ENCODE measurements around the gene FBRS. TPM values are rescaled to one million over a fixed set of nuclear protein-coding genes. Genes with fewer than 3 reads are reported as not detected.

Gene FBRS
- total RNA-seq, 2 experiments from 2014 or later = 83.8 to 84.8 TPM

- peaks cover 49% of the 10 kb centered on the region for H3K36me3 Mint-ChIP-seq (ENCODE audit: low read depth)
- intact Hi-C loops (cut with micrococcal nuclease) = loop anchor here (1.0 to 5.0 kb wide), 21 partner anchors 9 to 852 kb away; partner anchors contain the start of genes ALDOA, ARMC5, CFAP119 and DCTPP1
- peak overlapping the region; percentile 99 for H3K4me3 Mint-ChIP-seq
- peak overlapping the region; percentile 100 for H3K27ac Mint-ChIP-seq
- no peaks in the 10 kb centered on the region for H3K9me3 Mint-ChIP-seq
- H3K4me1 Mint-ChIP-seq (ENCODE audit: low read depth) = peaks cover 48% of the 10 kb centered on the region
- DNase-seq = no peak
- no peaks in the 10 kb centered on the region for H3K27me3 Mint-ChIP-seq (ENCODE audit: low read depth)
- CTCF ChIA-PET = interaction anchor here (0.8 to 4.6 kb wide), 9 partner anchors 8 to 249 kb away, joined by 3 to 42 read pairs (median 4); partner anchors contain the start of gene PRR14
Observed at GRCh38 chr16:30658731-30659506, 688 bp downstream of the FBRS start.

- Mint-ChIP-seq H3K9me3 (no peaks in the 10 kb centered on the region), H3K27ac (peak overlapping the region; percentile 98), H3K4me3 (peak overlapping the region; percentile 86), H3K27me3 (ENCODE audit: low read depth) (no peaks in the 10 kb centered on the region), H3K36me3 (ENCODE audit: low read depth) (peaks cover 50% of the 10 kb centered on the region), H3K4me1 (ENCODE audit: low read depth) (peaks cover 48% of the 10 kb centered on the region)
- intact Hi-C loops (cut with micrococcal nuclease) = loop anchor here (2.0 to 5.0 kb wide), 8 partner anchors 89 to 852 kb away; partner anchors contain the start of genes ARMC5, FUS, MAZ and PHKG2
- CTCF ChIA-PET = interaction anchor here (0.6 to 4.6 kb wide), 9 partner anchors 9 to 277 kb away, joined by 3 to 42 read pairs (median 3); partner anchors contain the start of genes PRR14 and SEPTIN1
- peak; percentile 46 for DNase-seq
Observed at GRCh38 chr16:30659507-30660423, 1.5 kb downstream of the FBRS start.

GRCh38 chr16:30660424-30661261, 2.4 kb downstream of the FBRS start:
- Mint-ChIP-seq H3K27me3 (ENCODE audit: low read depth) (no peaks in the 10 kb centered on the region), H3K36me3 (ENCODE audit: low read depth) (peaks cover 49% of the 10 kb centered on the region), H3K27ac (peak overlapping the region; percentile 98), H3K9me3 (no peaks in the 10 kb centered on the region), H3K4me3 (peak overlapping the region; percentile 86), H3K4me1 (ENCODE audit: low read depth) (peaks cover 54% of the 10 kb centered on the region)
- CTCF ChIA-PET = interaction anchor here (0.6 to 4.6 kb wide), 7 partner anchors 10 to 278 kb away, joined by 3 to 42 read pairs (median 3); partner anchors contain the start of genes PRR14 and SEPTIN1
- intact Hi-C loops (cut with micrococcal nuclease) = no loop called here
- peak; percentile 95 for DNase-seq

- intact Hi-C loops (cut with micrococcal nuclease) = no loop called here
- Mint-ChIP-seq H3K4me3 (peak overlapping the region; percentile 86), H3K27me3 (ENCODE audit: low read depth) (no peaks in the 10 kb centered on the region), H3K27ac (peak overlapping the region; percentile 98), H3K36me3 (ENCODE audit: low read depth) (peaks cover 52% of the 10 kb centered on the region), H3K9me3 (no peaks in the 10 kb centered on the region), H3K4me1 (ENCODE audit: low read depth) (peaks cover 40% of the 10 kb centered on the region)
- no peak for DNase-seq
- CTCF ChIA-PET = interaction anchor here (4.6 kb wide), 1 partner anchor 31 kb away, joined by 42 read pairs; no protein-coding TSS in a partner anchor
Observed at GRCh38 chr16:30662449-30662848, 4.2 kb downstream of the FBRS start.

GRCh38 chr16:30663038-30663437, 4.8 kb downstream of the FBRS start:
- intact Hi-C loops (cut with micrococcal nuclease) = no loop called here
- Mint-ChIP-seq H3K9me3 (no peaks in the 10 kb centered on the region), H3K27ac (peak overlapping the region; percentile 98), H3K36me3 (ENCODE audit: low read depth) (peaks cover 56% of the 10 kb centered on the region), H3K27me3 (ENCODE audit: low read depth) (no peaks in the 10 kb centered on the region), H3K4me3 (no peak overlapping the region), H3K4me1 (ENCODE audit: low read depth) (peaks cover 37% of the 10 kb centered on the region)
- CTCF ChIA-PET = no interaction called here
- no peak for DNase-seq

DNA sequence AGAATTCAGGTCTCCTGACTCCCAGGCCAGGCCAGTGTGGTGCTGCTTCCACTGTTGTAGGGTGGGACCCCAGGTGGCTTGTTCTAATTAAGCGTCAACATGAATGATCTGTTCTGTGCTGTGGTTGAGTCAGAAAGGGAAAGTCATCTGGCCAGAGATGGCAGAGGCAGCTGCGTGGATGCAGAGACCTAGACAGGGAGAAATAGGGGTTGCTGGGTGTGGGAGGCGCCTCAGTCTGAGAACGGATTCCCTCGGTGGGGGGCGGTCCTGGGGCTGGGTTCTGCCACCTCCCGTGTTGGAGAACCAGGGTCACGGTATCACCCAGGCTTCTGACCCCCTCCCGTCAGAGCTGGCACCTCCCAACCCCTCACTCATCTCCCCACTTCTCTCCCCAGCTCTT, 5.6 kb downstream of the FBRS start:
- CTCF ChIA-PET = no interaction called here
- intact Hi-C loops (cut with micrococcal nuclease) = no loop called here

GRCh38 chr16:30664616-30665109, 6.4 kb downstream of the FBRS start:
- no peaks in the 10 kb centered on the region for H3K27me3 Mint-ChIP-seq (ENCODE audit: low read depth)
- H3K4me1 Mint-ChIP-seq (ENCODE audit: low read depth) = peaks cover 37% of the 10 kb centered on the region
- peaks cover 58% of the 10 kb centered on the region for H3K36me3 Mint-ChIP-seq (ENCODE audit: low read depth)
- CTCF ChIA-PET = interaction anchor here (1.0 kb wide), 1 partner anchor 36 kb away, joined by 3 read pairs; no protein-coding TSS in a partner anchor
- H3K9me3 Mint-ChIP-seq = no peaks in the 10 kb centered on the region
- H3K27ac Mint-ChIP-seq = no peak overlapping the region
- no peak overlapping the region for H3K4me3 Mint-ChIP-seq
- intact Hi-C loops (cut with micrococcal nuclease) = no loop called here
- no peak for DNase-seq

More for the DNA sequence above, 5.6 kb downstream of the FBRS start:
- Mint-ChIP-seq H3K4me3 (no peak overlapping the region), H3K9me3 (no peaks in the 10 kb centered on the region), H3K27ac (peak overlapping the region; percentile 98), H3K36me3 (ENCODE audit: low read depth) (peaks cover 58% of the 10 kb centered on the region), H3K4me1 (ENCODE audit: low read depth) (peaks cover 37% of the 10 kb centered on the region), H3K27me3 (ENCODE audit: low read depth) (no peaks in the 10 kb centered on the region)
- DNase-seq = no peak

DNA sequence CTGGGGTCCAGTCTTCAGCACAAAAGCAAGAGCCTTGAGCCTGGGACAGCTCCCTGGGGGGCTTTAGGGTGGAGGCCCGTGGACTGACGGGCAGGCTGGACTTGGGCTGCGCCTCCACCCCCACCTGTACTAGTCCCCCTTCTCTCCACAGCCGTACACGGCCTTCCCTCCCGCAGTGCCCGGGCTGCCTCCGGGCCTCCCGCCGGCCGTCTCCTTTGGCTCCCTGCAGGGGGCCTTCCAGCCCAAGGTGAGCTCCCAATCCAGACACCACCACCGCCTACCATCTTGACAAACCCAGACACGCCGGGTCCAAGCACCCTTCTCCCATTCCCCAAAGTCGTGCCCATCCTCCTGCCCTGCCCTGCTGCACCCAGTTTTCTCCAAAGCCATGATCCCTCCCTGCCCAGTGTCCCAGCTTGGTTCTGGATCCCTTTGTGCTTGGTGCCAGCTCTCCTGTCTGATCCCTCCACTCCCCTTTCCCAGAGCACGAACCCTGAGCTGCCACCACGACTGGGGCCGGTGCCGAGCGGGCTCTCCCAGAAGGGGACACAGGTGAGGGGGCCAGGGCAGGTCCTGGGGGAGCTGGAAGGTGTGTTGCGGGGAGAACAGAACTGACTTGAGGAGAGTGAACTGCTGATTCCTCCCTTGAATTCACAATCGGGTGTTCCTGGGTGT, 7.1 kb downstream of the FBRS start:
- no peak overlapping the region for H3K4me3 Mint-ChIP-seq

DNA sequence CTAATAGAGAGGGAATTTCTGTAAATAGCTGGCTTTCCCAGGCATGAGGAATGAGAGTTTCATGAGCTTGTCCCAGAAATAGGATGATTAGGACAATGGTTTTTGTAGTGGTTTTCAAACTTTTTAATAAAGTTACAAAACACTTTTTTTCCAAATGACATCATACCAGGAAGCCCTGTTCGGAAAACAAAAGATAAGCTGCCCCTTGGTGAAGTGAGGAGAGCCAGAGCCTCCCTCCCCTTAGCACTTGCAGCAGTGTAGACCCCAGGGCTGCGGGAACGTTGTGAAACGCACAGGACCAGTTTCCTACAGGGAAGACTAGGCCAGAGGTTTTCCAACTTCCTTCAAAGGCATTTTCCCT, 7.6 kb downstream of the FBRS start:
- no peaks in the 10 kb centered on the region for H3K27me3 Mint-ChIP-seq (ENCODE audit: low read depth)
- H3K36me3 Mint-ChIP-seq (ENCODE audit: low read depth) = peaks cover 53% of the 10 kb centered on the region
- no peaks in the 10 kb centered on the region for H3K9me3 Mint-ChIP-seq
- no peak for DNase-seq
- H3K4me3 Mint-ChIP-seq = no peak overlapping the region
- peak overlapping the region; percentile 41 for H3K27ac Mint-ChIP-seq
- intact Hi-C loops (cut with micrococcal nuclease) = no loop called here
- CTCF ChIA-PET = interaction anchor here (0.6 to 1.0 kb wide), 2 partner anchors 11 to 16 kb away, joined by 3 read pairs; no protein-coding TSS in a partner anchor
- H3K4me1 Mint-ChIP-seq (ENCODE audit: low read depth) = peaks cover 35% of the 10 kb centered on the region

More for the DNA sequence above, 7.1 kb downstream of the FBRS start:
- Mint-ChIP-seq H3K27ac (peak overlapping the region; percentile 41), H3K4me1 (ENCODE audit: low read depth) (peaks cover 37% of the 10 kb centered on the region), H3K9me3 (no peaks in the 10 kb centered on the region), H3K36me3 (ENCODE audit: low read depth) (peaks cover 58% of the 10 kb centered on the region), H3K27me3 (ENCODE audit: low read depth) (no peaks in the 10 kb centered on the region)
- intact Hi-C loops (cut with micrococcal nuclease) = no loop called here
- DNase-seq = no peak
- CTCF ChIA-PET = interaction anchor here (1.0 kb wide), 2 partner anchors 17 to 36 kb away, joined by 3 read pairs; no protein-coding TSS in a partner anchor

DNA sequence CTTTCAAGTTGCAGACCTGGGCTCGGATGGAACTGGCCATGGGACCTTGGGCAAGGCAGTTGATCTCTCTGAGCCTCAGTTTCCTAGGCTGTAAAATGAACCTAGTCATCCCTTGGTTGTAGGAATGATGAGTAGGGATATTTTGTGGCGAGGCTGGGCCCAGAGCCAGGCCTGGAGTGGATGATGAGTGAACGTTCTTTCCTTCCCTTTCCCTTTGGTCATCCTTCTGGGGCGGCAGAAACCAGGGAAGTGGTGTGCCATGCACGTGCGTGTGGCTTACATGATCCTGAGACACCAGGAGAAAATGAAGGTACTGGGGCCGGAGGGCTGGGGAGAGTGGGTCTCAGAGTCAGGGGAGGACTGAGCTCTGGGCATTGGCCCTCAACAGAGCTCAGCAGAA, 8.4 kb downstream of the FBRS start:
- H3K27me3 Mint-ChIP-seq (ENCODE audit: low read depth) = no peaks in the 10 kb centered on the region
- H3K9me3 Mint-ChIP-seq = no peaks in the 10 kb centered on the region
- CTCF ChIA-PET = interaction anchor here (0.6 to 1.2 kb wide), 2 partner anchors 10 to 30 kb away, joined by 3 to 4 read pairs; no protein-coding TSS in a partner anchor
- H3K4me3 Mint-ChIP-seq = no peak overlapping the region
- H3K27ac Mint-ChIP-seq = peak overlapping the region; percentile 13
- peaks cover 27% of the 10 kb centered on the region for H3K4me1 Mint-ChIP-seq (ENCODE audit: low read depth)
- H3K36me3 Mint-ChIP-seq (ENCODE audit: low read depth) = peaks cover 45% of the 10 kb centered on the region
- DNase-seq = no peak
- intact Hi-C loops (cut with micrococcal nuclease) = no loop called here

Measured in activated naive CD4-positive, alpha-beta T cell treated with anti-CD3 and anti-CD28 coated beads for 36 hours (primary cell).